ENCODE data around the gene SH2B2.
"Not testable (repeated sequence)": the region's sequence is repeated elsewhere in the genome, so short reads cannot be mapped to it uniquely, and the experiment has no call there.

Gene SH2B2

DNA sequence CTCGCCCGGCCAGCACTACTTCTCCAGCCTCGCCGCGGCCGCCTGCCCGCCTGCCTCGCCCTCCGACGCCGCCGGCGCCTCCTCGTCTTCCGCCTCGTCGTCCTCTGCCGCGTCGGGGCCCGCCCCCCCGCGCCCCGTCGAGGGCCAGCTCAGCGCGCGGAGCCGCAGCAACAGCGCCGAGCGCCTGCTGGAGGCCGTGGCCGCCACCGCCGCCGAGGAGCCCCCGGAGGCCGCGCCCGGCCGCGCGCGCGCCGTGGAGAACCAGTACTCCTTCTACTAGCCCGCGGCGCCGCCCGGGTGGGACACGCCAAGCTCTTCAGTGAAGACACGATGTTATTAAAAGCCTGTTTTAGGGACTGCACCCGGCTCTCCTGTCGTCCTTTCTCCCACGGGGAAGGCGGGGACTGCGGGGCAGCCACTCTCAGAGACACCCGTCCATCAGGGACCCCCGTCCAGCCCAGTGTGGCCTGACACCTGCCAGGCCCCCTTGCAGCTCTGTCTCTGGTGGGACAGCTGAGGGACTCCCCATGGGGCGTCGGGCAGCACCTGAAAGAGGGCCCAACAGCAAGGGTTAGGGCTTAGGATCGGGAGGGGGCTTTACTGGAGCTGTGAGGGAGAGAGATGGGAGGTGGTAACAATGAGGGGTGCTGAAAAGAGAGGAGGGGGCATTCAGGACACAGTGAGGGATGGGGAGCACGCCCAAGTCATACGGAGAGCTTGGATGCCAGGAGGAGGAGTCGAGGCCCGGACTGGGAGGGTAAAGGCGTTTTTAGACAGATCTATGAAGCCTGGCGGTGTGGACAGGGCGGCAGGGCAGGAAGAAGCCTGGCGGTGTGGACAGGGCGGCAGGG is 34.9 kb downstream of the SH2B2 start:
- Mint-ChIP-seq H3K4me3 (no peak overlapping the region), H3K36me3 (ENCODE audit: low read depth) (no peaks in the 10 kb centered on the region)

DNA sequence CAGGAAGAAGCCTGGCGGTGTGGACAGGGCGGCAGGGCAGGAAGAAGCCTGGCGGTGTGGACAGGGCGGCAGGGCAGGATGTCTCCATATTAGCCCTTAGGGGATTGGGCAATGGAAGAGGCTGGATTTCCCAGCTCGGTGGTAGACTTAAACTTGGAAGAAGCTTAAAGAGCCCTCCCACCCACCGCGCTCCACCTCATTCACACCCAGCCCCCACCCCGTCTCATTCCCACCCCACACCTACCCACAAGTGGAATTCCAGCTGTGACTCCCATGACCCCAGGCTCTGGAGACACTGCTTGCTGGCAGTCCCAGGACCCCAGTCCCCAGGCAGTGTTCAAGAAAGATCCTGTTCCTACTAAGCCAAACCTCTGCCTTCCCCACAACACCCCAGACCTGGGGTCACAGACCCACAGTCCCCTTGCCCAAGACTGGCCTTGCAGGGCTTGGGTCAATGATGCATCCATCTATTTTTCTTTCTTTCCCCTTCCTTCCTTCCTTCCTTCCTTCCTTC is 35.6 kb downstream of the SH2B2 start:
- Mint-ChIP-seq H3K27ac (no peak overlapping the region), H3K9me3 (no peaks in the 10 kb centered on the region), H3K27me3 (ENCODE audit: low read depth) (peaks cover 8% of the 10 kb centered on the region), H3K4me3 (no peak overlapping the region), H3K36me3 (ENCODE audit: low read depth) (no peaks in the 10 kb centered on the region), H3K4me1 (ENCODE audit: low read depth) (peaks cover 2% of the 10 kb centered on the region)

More for the DNA sequence above, 34.9 kb downstream of the SH2B2 start:
- H3K9me3 Mint-ChIP-seq = no peaks in the 10 kb centered on the region
- no peak overlapping the region for H3K27ac Mint-ChIP-seq
- peaks cover 4% of the 10 kb centered on the region for H3K27me3 Mint-ChIP-seq (ENCODE audit: low read depth)
- H3K4me1 Mint-ChIP-seq (ENCODE audit: low read depth) = peaks cover 2% of the 10 kb centered on the region

DNA sequence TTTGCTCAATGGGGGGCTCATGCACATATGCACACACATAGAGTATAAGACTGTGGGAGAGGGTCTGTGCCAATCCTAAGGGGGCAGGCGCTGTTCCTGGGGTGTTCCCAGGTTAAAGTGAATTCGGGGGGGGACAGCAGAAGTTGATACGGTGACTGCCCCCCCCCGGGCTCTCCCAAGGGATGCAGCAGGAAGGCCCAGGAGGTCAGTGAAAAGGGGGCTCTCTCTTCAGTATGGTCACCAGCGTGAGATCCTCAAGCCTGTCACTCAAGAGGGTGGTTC is 37.2 kb downstream of the SH2B2 start:
- Mint-ChIP-seq H3K4me1 (ENCODE audit: low read depth) (peaks cover 2% of the 10 kb centered on the region), H3K4me3 (no peak overlapping the region), H3K27me3 (ENCODE audit: low read depth) (peaks cover 16% of the 10 kb centered on the region), H3K9me3 (no peaks in the 10 kb centered on the region), H3K36me3 (ENCODE audit: low read depth) (no peaks in the 10 kb centered on the region), H3K27ac (no peak overlapping the region)

DNA sequence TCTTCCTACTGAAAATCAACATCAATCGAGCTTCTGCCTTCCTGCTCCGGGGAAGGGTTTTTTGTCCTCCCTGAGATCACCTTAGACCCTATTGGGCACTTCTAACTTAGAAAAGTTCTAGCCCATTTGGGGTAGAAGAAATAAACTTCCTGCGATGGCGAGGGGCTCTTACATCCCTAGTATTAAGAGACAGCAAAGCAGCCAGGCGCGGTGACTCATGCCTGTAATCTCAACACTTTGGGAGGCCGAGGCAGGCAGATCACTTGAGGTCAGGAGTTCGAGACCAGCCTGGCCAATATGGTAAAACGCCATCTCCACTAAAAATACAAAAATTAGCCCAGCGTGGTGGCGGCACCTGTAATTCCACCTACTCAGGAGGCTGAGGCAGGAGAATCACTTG is 38.4 kb downstream of the SH2B2 start:
- H3K27me3 Mint-ChIP-seq (ENCODE audit: low read depth) = peaks cover 16% of the 10 kb centered on the region
- not testable (repeated sequence) for H3K4me3 Mint-ChIP-seq; H3K36me3 Mint-ChIP-seq (ENCODE audit: low read depth); H3K27ac Mint-ChIP-seq; H3K9me3 Mint-ChIP-seq; H3K4me1 Mint-ChIP-seq (ENCODE audit: low read depth)

DNA sequence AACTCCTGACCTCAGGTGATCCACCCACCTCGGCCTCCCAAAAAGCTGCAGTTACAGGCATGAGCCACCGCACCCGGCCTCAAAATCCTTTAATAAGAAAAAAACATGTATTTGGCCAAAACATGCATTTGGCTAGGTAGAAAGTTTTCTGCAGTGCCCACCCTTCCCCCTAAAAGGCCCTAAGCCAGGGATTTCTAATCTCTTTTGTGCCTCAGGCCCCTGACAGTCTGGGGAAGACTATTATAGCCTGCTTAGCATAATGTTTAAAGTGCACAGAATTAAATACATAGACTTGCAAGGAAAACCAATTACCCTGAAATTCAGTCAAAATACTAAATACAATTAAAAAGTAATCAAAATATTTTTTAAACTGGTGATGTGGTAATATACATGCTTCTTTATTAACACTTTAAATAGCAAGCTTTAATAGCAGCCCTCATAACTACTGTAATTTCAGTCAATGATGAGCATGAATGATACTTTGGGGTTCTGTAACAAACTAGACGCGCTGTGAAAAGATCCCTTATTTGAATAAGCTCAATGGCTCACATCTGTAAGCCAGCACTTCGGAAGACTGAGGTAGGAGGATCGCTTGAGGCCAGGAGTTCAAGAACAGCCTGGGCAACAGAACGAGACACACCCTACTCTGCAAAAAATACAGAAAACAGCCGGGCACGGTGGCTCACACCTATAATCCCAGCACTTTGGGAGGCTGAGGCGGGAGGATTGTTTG is 39.7 kb downstream of the SH2B2 start:
- H3K36me3 Mint-ChIP-seq (ENCODE audit: low read depth) = no peaks in the 10 kb centered on the region
- H3K4me3 Mint-ChIP-seq = no peak overlapping the region
- H3K27me3 Mint-ChIP-seq (ENCODE audit: low read depth) = peaks cover 18% of the 10 kb centered on the region
- peaks cover 2% of the 10 kb centered on the region for H3K4me1 Mint-ChIP-seq (ENCODE audit: low read depth)
- no peak overlapping the region for H3K27ac Mint-ChIP-seq
- H3K9me3 Mint-ChIP-seq = no peaks in the 10 kb centered on the region

DNA sequence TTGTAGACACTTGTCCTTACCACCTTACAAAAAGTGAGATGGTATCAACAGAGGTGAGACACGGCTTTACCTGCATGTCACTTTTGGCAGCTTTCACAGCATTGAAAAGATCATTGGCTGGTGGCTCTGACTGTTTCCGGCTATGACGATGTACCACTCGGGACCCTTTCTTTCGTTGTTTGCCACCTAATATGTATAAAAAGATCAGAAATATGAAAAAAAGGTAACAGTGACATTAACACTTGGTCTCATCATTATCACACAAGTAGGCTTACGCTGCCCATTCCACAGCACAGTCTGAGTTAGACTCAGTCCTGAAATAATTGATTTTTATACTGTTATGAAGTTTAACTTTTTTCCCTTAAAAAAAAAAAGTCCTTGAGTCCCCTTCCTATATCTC is 40.5 kb downstream of the SH2B2 start:
- H3K27me3 Mint-ChIP-seq (ENCODE audit: low read depth) = peaks cover 27% of the 10 kb centered on the region
- H3K9me3 Mint-ChIP-seq; H3K4me1 Mint-ChIP-seq (ENCODE audit: low read depth); H3K4me3 Mint-ChIP-seq; H3K27ac Mint-ChIP-seq; H3K36me3 Mint-ChIP-seq (ENCODE audit: low read depth): not testable (repeated sequence)

DNA sequence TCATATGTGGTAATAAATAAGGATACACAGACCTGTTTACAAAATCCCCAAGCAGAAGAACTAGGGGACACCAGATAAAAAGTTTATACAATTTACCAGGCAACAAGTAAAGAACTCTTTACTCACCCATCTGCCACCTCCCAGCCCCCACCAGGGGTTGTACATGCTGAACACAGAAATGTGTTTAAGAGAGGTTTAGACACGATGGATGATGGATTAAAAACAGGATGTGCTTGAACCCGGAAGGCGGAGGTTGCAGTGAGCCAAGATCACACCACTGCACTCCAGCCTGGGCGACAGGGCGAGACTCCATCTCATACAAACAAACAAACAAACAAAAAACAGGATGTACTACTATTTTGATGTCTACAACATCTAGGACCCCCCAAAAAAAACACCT is 42.2 kb downstream of the SH2B2 start:
- H3K27me3 Mint-ChIP-seq (ENCODE audit: low read depth) = peaks cover 23% of the 10 kb centered on the region
- H3K36me3 Mint-ChIP-seq (ENCODE audit: low read depth); H3K9me3 Mint-ChIP-seq; H3K4me1 Mint-ChIP-seq (ENCODE audit: low read depth): not testable (repeated sequence)
- peak overlapping the region; percentile 48 for H3K4me3 Mint-ChIP-seq
- H3K27ac Mint-ChIP-seq = peak overlapping the region; percentile 77

DNA sequence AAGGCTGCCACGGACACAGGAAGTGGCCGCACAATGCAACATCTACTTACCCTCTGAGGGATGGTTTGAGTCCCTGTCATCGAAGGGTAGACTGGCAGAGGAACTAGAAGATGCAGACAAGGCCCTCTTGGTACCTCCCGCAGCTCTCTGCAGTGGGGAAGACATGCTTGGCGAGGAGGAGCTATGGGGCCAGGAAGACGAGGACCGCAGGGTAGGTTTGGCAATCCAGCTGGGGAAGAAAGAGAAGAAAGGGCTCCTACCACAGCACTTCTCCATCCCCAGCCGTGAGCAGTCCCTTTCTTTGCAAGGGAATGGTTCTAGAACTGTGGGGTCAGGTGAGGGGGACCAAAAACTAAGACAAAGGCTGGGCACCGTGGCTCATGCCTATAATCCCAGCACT is 42.7 kb downstream of the SH2B2 start:
- Mint-ChIP-seq H3K27me3 (ENCODE audit: low read depth) (peaks cover 23% of the 10 kb centered on the region), H3K27ac (peak overlapping the region; percentile 41)
- not testable (repeated sequence) for H3K4me3 Mint-ChIP-seq; H3K9me3 Mint-ChIP-seq; H3K36me3 Mint-ChIP-seq (ENCODE audit: low read depth); H3K4me1 Mint-ChIP-seq (ENCODE audit: low read depth)

DNA sequence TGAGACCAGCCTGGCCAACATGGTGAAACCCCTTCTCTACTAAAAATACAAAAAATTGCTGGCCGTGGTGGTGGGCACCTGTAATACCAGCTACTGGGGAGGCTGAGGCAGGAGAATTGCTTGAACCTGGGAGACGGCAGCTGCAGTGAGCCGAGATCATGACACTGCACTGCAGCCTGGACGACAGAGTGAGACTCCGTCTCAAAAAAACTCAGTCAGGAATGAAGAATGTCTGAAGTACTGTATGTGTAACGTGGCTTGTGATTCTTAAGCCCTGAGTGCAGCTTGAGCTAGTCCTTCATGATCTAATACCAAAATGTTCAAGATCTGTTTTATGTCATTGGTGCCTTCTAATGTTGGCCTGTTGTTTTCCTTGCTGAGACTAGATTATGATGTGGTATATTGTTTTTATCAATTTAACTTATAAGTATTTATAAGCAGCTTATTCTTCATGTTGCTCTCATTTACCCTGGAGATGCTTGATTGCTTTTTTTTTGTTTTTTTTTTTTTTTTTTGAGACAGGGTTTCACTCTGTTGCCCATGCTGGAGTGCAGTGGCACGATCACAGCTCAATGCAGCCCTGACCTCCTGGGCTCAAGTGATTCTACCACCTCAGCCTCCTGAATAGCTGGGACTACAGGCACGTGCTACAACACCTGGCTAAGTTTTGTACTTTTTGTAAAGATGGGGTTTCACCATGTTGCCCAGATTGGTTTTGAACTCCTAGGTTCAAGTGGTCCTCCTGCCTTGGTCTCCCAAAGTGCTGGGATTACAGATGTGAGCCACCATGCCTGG is 44.2 kb downstream of the SH2B2 start:
- not testable (repeated sequence) for H3K27ac Mint-ChIP-seq; H3K9me3 Mint-ChIP-seq; H3K36me3 Mint-ChIP-seq (ENCODE audit: low read depth); H3K4me1 Mint-ChIP-seq (ENCODE audit: low read depth); H3K4me3 Mint-ChIP-seq
- H3K27me3 Mint-ChIP-seq (ENCODE audit: low read depth) = peaks cover 23% of the 10 kb centered on the region

DNA sequence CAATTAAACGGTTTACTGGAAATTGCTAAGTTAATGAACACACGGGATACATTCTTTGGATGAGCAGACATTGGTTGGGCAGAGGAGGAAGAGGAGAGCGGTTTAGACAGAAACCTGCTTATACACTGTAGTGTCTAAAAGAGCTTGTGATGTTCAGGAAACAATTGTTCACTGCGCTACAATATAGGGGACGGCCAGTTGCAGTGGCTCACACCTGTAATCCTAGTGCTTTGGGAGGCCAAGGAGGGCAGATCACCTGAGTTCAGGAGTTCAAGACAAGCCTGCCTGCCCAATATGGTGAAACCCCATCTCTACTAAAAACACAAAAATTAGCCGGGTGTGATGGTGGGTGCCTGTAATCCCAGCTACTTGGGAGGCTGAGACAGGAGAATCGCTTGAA is 48.9 kb downstream of the SH2B2 start:
- H3K27me3 Mint-ChIP-seq (ENCODE audit: low read depth) = peaks cover 11% of the 10 kb centered on the region
- not testable (repeated sequence) for H3K9me3 Mint-ChIP-seq; H3K36me3 Mint-ChIP-seq (ENCODE audit: low read depth); H3K4me3 Mint-ChIP-seq; H3K27ac Mint-ChIP-seq; H3K4me1 Mint-ChIP-seq (ENCODE audit: low read depth)

DNA sequence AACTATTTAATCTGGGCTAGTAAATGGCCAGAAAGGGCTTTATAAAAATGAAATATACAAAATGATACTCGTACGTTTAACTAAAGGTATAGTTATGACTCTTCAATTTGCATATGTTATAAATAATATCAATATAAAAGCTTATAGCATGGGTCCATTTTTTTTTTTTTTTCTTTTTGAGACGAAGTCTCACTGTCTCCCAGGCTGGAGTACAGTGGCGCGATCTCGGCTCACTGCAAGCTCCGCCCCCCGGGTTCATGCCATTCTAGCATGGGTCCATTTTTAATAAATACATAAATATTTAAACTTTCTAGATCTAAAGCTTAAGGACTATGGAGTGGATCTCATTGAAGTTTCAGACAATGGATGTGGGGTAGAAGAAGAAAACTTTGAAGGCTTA is 50.3 kb downstream of the SH2B2 start:
- H3K27ac Mint-ChIP-seq; H3K4me3 Mint-ChIP-seq; H3K4me1 Mint-ChIP-seq (ENCODE audit: low read depth); H3K27me3 Mint-ChIP-seq (ENCODE audit: low read depth); H3K9me3 Mint-ChIP-seq; H3K36me3 Mint-ChIP-seq (ENCODE audit: low read depth): not testable (repeated sequence)

DNA sequence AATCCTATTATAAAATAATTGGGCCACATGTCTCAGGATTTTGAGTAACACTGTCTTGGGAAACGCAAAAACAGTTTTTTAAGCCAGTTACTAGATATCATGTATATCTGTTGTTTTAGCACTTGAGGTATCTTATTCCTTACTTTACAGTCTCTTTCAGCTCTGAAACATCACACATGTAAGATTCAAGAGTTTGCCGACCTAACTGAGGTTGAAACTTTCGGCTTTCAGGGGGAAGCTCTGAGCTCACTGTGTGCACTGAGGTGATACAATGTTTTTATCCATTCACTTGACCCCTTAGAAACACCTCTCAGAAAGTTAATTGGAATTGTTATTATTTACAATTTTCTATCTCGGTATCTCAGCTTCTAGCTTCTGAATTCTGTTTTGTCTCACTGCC is 50.8 kb downstream of the SH2B2 start:
- H3K4me1 Mint-ChIP-seq (ENCODE audit: low read depth); H3K27me3 Mint-ChIP-seq (ENCODE audit: low read depth); H3K4me3 Mint-ChIP-seq; H3K36me3 Mint-ChIP-seq (ENCODE audit: low read depth); H3K27ac Mint-ChIP-seq; H3K9me3 Mint-ChIP-seq: not testable (repeated sequence)

DNA sequence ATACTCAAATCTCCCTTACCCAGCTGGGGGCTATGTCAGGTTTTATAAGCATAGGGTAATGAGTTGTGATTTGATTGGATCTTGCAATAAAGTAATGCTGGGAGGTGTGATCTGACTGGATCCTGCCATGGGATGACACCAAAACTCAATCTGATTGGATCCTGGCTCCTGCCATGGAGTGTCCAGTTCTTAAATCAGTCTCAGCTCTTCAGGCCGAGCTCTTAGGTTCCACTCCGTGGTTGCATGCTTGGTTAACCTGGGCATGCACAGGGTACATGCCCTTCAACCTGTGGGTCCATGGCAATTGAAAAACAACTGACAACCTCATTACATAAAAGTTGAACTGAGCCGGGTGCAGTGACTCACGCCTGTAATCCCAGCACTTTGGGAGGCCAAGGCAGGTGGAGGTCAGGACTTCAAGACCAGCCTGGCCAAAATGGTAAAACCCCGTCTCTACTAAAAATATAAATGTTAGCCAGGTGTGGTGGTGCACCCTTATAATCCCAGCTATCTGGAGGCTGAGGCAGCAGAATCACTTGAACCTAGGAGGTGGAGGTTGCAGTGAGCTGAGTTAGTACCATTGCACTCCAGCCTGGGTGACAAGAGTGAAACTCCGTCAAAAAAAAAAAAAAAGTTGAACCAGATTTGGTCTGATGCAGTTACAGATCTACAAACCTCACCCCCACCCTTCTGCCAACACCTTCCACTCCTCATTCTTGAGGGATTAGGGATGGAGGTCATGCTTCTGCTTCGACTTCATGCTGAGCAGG is 54.1 kb downstream of the SH2B2 start:
- not testable (repeated sequence) for H3K4me1 Mint-ChIP-seq (ENCODE audit: low read depth); H3K4me3 Mint-ChIP-seq; H3K9me3 Mint-ChIP-seq; H3K27me3 Mint-ChIP-seq (ENCODE audit: low read depth); H3K27ac Mint-ChIP-seq; H3K36me3 Mint-ChIP-seq (ENCODE audit: low read depth)

DNA sequence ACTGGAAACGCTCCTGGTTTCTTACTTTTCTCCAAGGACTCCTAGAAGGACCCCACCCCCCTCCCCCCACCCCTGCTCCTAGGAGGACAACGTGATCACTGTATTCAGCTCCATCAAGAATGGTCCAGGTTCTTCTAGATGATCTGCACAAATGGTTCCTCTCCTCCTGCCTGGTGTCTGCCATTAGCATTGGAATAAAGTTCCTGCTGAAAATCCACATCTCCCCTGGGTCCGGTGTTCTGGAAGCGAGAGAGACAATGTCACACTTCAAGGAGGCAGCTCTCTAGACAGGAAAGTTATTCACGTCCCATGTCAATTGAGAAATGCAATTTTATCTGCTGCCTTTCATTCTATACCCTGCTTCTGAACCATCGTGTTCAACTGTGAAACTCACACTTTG is 60.3 kb downstream of the SH2B2 start:
- H3K9me3 Mint-ChIP-seq; H3K27me3 Mint-ChIP-seq (ENCODE audit: low read depth); H3K36me3 Mint-ChIP-seq (ENCODE audit: low read depth); H3K4me1 Mint-ChIP-seq (ENCODE audit: low read depth); H3K4me3 Mint-ChIP-seq; H3K27ac Mint-ChIP-seq: not testable (repeated sequence)

Measured in T-helper 1 cell treated with Interleukin-12 subunit alpha and Interleukin-12 subunit beta and Interleukin-4 antibody, amounts not matched to agents 30 μg/mL and 1 μg/mL, for 36 hours (primary cell).